ENCODE measurements around the gene MYLK4.

GRCh38 chr6:2652611-2653010 lies 98.1 kb downstream of the MYLK4 start:
- no peak for TF ChIP-seq CTCF (IDR thresholded peaks at IDR 0.05 in 4 of 5, conservative IDR thresholded peaks at IDR 0.05 in 1 of 5)
- TF ChIP-seq POLR2A (IDR thresholded peaks at IDR 0.05), result no peak

Measured in gastrocnemius medialis (tissue), 4 donors.